K562 (cell line): ENCODE results near the gene AMPD3. TPM values are rescaled to one million over a fixed set of nuclear protein-coding genes. Genes with fewer than 3 reads are reported as not detected.

ENCODE experiments used
- E4F1 ChIP-seq: fragments of 250-450 bp; sonication (Bioruptor Pico); IDR thresholded peaks from 2 replicates; pipeline ENCODE4 v1.5.0; 2021; ENCODE audit warnings: mild to moderate bottlenecking, borderline replicate concordance
- PHF8 ChIP-seq: fragments of 200-600 bp; sonication (generic); IDR thresholded peaks from 2 replicates; pipeline ENCODE4 v1.6.1; 2012; ENCODE audit warnings: mixed run types, mild to moderate bottlenecking, inconsistent platforms, low read length, moderate library complexity, borderline replicate concordance
- POLR2A ChIP-seq: fragments of 450-650 bp; conservative IDR thresholded peaks from 2 replicates; pipeline ENCODE4 v1.6.1; 2016
- REST ChIP-seq, 2 experiments: fragments of 450-650 bp; formaldehyde crosslinking in 1 of 2; IDR thresholded peaks; 2 replicates each; pipeline versions ENCODE4 v1.4.0 to v1.6.1; 2014 to 2020; ENCODE audit warnings: mild to moderate bottlenecking in 2 of 2, borderline replicate concordance in 1 of 2, low read depth in 1 of 2
- RHOXF2B ChIP-seq: fragments of 250-450 bp; sonication (Bioruptor Pico); conservative IDR thresholded peaks from 2 replicates; pipeline ENCODE4 v1.5.1; 2021
- SIN3A ChIP-seq, 2 experiments: fragments of 150-350 bp in 1 of 2; IDR thresholded peaks; 2 replicates each; pipeline ENCODE4 v1.6.1; 2011 to 2016; ENCODE audit warnings: borderline replicate concordance in 2 of 2, low read depth in 2 of 2, low read length in 2 of 2, mild to moderate bottlenecking in 2 of 2, moderate library complexity in 2 of 2; ENCODE audit not compliant: control insufficient read depth in 1 of 2
- ZNF707 ChIP-seq: fragments of 250-450 bp; sonication (Bioruptor Pico); conservative IDR thresholded peaks from 2 replicates; pipeline ENCODE4 v1.8.0; 2022; ENCODE audit warnings: inconsistent platforms, mild to moderate bottlenecking, moderate library complexity
- polyA plus RNA-seq, 8 experiments: library from polyadenylated mRNA; depleted of rRNA in 4 of 8; stranded (reverse) in 5 of 8; unstranded in 3 of 8; fragments of >200 nt; fragmentation: Nextera tagmentation in 2 of 8; fragmentation: Illumina TruSeq in 1 of 8; extraction: Ambion mirVana in 2 of 8; extraction: Trizol in 1 of 8; gene quantifications; 2 replicates each; pipeline versions ENCODE4 v1.2.1 to v1.2.3, GENCODE V29; 2011 to 2014; ENCODE audit warnings: inconsistent platforms in 1 of 8, missing spikeins in 1 of 8
- total RNA-seq, 7 experiments: library from RNA; depleted of rRNA in 6 of 7; stranded (reverse); fragments of >200 nt in 6 of 7; fragmentation: Illumina TruSeq in 2 of 7; extraction: Trizol in 2 of 7; gene quantifications; 2 replicates each; pipeline versions ENCODE4 v1.2.1 to v1.2.3, GENCODE V29; 2011 to 2021; ENCODE audit warnings: low replicate concordance in 1 of 7
- TF ChIP-seq, protein P1 (sequence below), 3 experiments: IDR thresholded peaks in 2 of 3; conservative IDR thresholded peaks in 1 of 3; 2 replicates each; pipeline ENCODE4 v1.5.1; 2011 to 2012; ENCODE audit warnings: low read length in 3 of 3, mild to moderate bottlenecking in 3 of 3, control low read depth in 2 of 3, improper control_type of control experiment in 1 of 3, inconsistent platforms in 1 of 3, low read depth in 1 of 3, mixed read lengths in 1 of 3, moderate library complexity in 1 of 3; ENCODE audit not compliant: insufficient read depth in 2 of 3
- TF ChIP-seq, protein P2 (sequence below): fragments of 250-450 bp; sonication (Bioruptor Pico); IDR thresholded peaks from 2 replicates; pipeline ENCODE4 v1.5.0; 2021; ENCODE audit warnings: mild to moderate bottlenecking, moderate library complexity

AMPD3 gene
- total and polyA plus RNA-seq, 9 of the 15 experiments (the other 6 are each of a cell fraction or from before 2014, with no cell fraction given), result 4.4 to 23.6 (median 11.2) TPM

DNA sequence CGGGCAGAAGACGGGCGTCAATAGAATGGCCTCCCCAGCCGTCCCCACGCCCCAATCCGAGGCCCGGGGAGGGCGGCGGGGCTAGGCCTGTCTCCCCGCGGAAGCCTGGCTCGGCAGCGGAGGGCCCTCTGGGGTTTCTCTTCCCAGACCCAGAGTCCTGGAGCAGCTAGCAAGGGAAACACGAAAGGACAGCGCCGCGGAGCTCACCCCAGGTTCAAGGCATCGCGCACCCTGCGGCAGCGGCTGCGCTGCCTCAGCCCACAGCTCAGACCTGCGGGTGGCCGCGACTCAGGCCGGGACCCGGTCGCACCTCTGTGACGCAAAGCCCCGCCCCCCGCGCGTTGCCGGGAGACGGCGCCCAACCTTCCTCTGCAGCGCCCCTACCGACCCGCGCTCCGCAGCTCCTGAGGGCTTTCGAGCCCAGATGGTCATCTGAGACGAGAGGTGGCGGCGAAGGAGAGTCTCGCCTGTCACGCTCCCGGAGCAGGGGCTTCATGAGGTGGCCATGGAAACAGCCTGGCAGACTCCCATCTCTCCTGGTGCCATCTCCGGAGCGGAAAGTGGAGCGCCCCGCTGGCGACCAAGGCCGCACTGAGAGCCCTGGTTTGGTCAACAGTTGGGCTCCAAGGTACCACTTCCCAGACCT lies 86.0 kb downstream of the AMPD3 start, which contains the start of gene RNF141 (continued):
- TF ChIP-seq REST (IDR thresholded peaks at IDR 0.05; ENCODE audit: borderline replicate concordance), result peak; percentile 18; the same call in 1 of the 2 replicates
- TF ChIP-seq REST (CRISPR knock-in tag; IDR thresholded peaks at IDR 0.05; ENCODE audit: low read depth), result peak; percentile 86
- peak; percentile 96 for TF ChIP-seq PHF8
- TF ChIP-seq, protein P1, sequence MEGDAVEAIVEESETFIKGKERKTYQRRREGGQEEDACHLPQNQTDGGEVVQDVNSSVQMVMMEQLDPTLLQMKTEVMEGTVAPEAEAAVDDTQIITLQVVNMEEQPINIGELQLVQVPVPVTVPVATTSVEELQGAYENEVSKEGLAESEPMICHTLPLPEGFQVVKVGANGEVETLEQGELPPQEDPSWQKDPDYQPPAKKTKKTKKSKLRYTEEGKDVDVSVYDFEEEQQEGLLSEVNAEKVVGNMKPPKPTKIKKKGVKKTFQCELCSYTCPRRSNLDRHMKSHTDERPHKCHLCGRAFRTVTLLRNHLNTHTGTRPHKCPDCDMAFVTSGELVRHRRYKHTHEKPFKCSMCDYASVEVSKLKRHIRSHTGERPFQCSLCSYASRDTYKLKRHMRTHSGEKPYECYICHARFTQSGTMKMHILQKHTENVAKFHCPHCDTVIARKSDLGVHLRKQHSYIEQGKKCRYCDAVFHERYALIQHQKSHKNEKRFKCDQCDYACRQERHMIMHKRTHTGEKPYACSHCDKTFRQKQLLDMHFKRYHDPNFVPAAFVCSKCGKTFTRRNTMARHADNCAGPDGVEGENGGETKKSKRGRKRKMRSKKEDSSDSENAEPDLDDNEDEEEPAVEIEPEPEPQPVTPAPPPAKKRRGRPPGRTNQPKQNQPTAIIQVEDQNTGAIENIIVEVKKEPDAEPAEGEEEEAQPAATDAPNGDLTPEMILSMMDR (IDR thresholded peaks at IDR 0.05 in 2 of 3, conservative IDR thresholded peaks at IDR 0.05 in 1 of 3; ENCODE audit: insufficient read depth in 2 of 3, low read depth in 1 of 3, low read length in 3 of 3), result peak; percentile 87 to 93 (median 87)
- no peak for TF ChIP-seq ZNF707
- TF ChIP-seq RHOXF2B (CRISPR knock-in tag), result no peak
- peak; percentile 96 for TF ChIP-seq POLR2A
- TF ChIP-seq, protein P2, sequence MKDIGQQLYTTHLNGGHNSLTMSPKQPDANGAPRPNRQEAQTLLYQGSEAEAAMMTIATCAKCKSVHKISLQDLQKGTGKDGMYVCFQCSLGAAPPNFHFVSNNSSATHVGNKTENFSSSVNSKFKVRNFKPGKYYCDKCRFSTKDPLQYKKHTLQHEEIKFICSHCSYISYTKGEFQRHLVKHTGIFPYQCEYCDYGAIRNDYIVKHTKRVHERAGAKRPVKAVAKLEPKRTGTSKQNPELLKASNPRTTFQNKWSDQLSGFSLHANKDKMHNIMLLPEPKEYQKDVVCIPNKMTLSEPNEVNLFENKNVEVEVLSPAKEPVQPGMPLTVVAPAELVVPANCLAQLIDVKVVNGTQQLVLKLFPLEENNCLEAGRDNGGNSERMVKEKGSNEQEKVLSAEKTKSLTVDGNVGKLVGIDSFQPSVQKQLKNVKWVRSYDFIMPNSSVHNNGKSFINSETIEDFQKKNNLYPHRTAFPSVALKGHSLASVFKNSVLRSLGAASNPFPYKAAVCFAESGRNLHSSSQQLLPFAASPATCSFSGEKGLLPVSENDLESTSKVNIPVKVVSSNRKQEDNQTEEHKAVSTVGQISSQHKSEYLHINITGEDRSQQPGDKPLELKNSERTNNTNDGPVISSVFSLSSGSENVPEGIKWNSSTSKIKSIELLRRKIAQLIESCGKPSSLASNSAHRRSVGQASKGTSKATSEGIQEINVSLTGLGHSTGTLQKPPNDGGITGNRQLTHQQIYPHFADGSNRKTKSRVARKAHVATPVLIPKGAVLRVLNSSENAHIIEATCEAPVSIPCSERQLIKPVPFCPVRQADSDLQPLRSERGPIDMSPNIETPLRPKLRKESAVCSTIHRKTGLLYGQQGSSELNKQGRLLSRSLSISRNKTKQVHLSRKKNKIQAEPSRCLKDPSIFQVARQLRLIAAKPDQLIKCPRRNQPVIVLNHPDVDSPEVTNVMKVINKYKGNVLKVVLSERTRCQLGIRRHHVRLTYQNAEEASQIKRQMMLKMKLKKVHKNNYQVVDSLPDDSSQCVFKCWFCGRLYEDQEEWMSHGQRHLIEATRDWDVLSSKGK (CRISPR knock-in tag), result no peak
- peak; percentile 77 to 85; a peak in 3 of 4 replicates for TF ChIP-seq SIN3A (IDR thresholded peaks at IDR 0.05; ENCODE audit: borderline replicate concordance in 2 of 2, control insufficient read depth in 1 of 2, low read depth in 2 of 2, low read length in 2 of 2)
- no peak for TF ChIP-seq E4F1 (CRISPR knock-in tag)
